A549 (cell line): ENCODE data around the gene KLK10. TPM values are rescaled to one million over a fixed set of nuclear protein-coding genes. Genes with fewer than 3 reads are reported as not detected.

Experiments used
- ATAC-seq, 2 experiments: fragments of 200-7000 bp in 1 of 2; fragments of >200 bp in 1 of 2; cut with Nextera tagmentation in 1 of 2; cut with Tn5 transposase in 1 of 2; 3 replicates each; pipeline versions ENCODE4 v1.8.0 to v1.9.1; 2018 to 2020; ENCODE audit warnings: mild to moderate bottlenecking in 1 of 2, moderate library complexity in 1 of 2
- CTCF ChIA-PET: fragments of 300-600 bp; sonication (Branson Sonifier 250); formaldehyde crosslinking; extraction: SDS; loops from one replicate; lab custom pipeline; 2021; ENCODE audit warnings: antibody characterized with exemption, inconsistent platforms; lab: Yijun Ruan, JAX
- POLR2A ChIA-PET: fragments of 350-600 bp; formaldehyde crosslinking; extraction: SDS; loops from one replicate; lab custom pipeline; 2021; ENCODE audit warnings: antibody characterized with exemption, inconsistent platforms; lab: Yijun Ruan, JAX
- DNase-seq, 2 experiments: peaks; one replicate each; pipeline versions ENCODE4 v3.0.0 to v3.0.0-alpha.2; 2011 to 2016; ENCODE audit warnings: low read depth in 1 of 2, low spot score in 1 of 2
- FAIRE-seq: peaks from 2 replicates; lab custom pipeline; 2011; peaks lifted over from hg19 to GRCh38; lab: Jason Lieb, UNC
- H3K27ac ChIP-seq, 2 experiments: fragments of >200 bp; sonication (Bioruptor Twin); formaldehyde crosslinking; 3 replicates each; pipeline ENCODE4 v1.5.1; 2016 to 2017
- H3K4me1 ChIP-seq: fragments of >200 bp; sonication (Bioruptor Twin); formaldehyde crosslinking; 3 replicates; pipeline ENCODE4 v1.6.1; 2016
- H3K4me2 ChIP-seq: fragments of >200 bp; sonication (Bioruptor Twin); formaldehyde crosslinking; 3 replicates; pipeline ENCODE4 v1.6.1; 2016
- H3K4me3 ChIP-seq: fragments of >200 bp; sonication (Bioruptor Twin); formaldehyde crosslinking; 3 replicates; pipeline ENCODE4 v1.5.1; 2016
- H3K9me3 ChIP-seq: fragments of >200 bp; sonication (Bioruptor Twin); formaldehyde crosslinking; 3 replicates; pipeline ENCODE4 v1.6.1; 2016
- CBX8 ChIP-seq: fragments of 200-600 bp; sonication (generic); IDR thresholded peaks from 2 replicates; pipeline ENCODE4 v1.6.1; 2016
- CHD4 ChIP-seq: fragments of 200-600 bp; sonication (generic); IDR thresholded peaks from 2 replicates; pipeline ENCODE4 v1.6.1; 2016; ENCODE audit warnings: antibody characterized with exemption, mild to moderate bottlenecking, borderline replicate concordance
- EHMT2 ChIP-seq: fragments of 200-600 bp; sonication (generic); IDR thresholded peaks from 2 replicates; pipeline ENCODE4 v1.6.1; 2016; ENCODE audit warnings: antibody characterized with exemption, low read depth, mild to moderate bottlenecking, moderate library complexity
- ESRRA ChIP-seq: fragments of 150-350 bp; IDR thresholded peaks from 2 replicates; pipeline ENCODE4 v1.6.1; 2014; ENCODE audit warnings: mild to moderate bottlenecking, low read length, borderline replicate concordance
- HOXB13 ChIP-seq: fragments of 250-450 bp; sonication (Bioruptor Pico); IDR thresholded peaks from 2 replicates; pipeline ENCODE4 v1.5.0; 2020; ENCODE audit warnings: low read depth, mild to moderate bottlenecking, moderate library complexity
- HOXB5 ChIP-seq: fragments of 250-450 bp; sonication (Bioruptor Pico); IDR thresholded peaks from 2 replicates; pipeline ENCODE4 v1.5.0; 2020; ENCODE audit warnings: mild to moderate bottlenecking, moderate library complexity
- JUN ChIP-seq, 2 experiments: fragments of >200 bp; sonication (Bioruptor Twin); formaldehyde crosslinking; IDR thresholded peaks; 2 replicates in 1 of 2; 3 replicates in 1 of 2; pipeline ENCODE4 v1.6.1; 2016 to 2017
- MYC ChIP-seq: IDR thresholded peaks from 2 replicates; pipeline ENCODE4 v1.6.1; 2012; ENCODE audit warnings: mild to moderate bottlenecking, inconsistent platforms, low read length, improper control_type of control experiment, borderline replicate concordance
- NPAS2 ChIP-seq: fragments of 250-450 bp; sonication (Bioruptor Pico); IDR thresholded peaks from 2 replicates; pipeline ENCODE4 v1.8.0; 2022; ENCODE audit warnings: mild to moderate bottlenecking, moderate library complexity, borderline replicate concordance
- POLR2AphosphoS2 ChIP-seq: conservative IDR thresholded peaks from 2 replicates; pipeline ENCODE4 v1.6.1; 2012; ENCODE audit warnings: low read length, improper control_type of control experiment, inconsistent platforms
- SMC3 ChIP-seq: fragments of >200 bp; sonication (Bioruptor Twin); formaldehyde crosslinking; IDR thresholded peaks from 3 replicates; pipeline ENCODE4 v1.6.1; 2018; ENCODE audit warnings: inconsistent platforms
- SREBF2 ChIP-seq: fragments of 450-650 bp; IDR thresholded peaks from 2 replicates; pipeline ENCODE4 v1.6.1; 2014; ENCODE audit warnings: mild to moderate bottlenecking, moderate library complexity
- TP53 ChIP-seq: fragments of 250-450 bp; sonication (Bioruptor Pico); IDR thresholded peaks from 2 replicates; pipeline ENCODE4 v1.5.0; 2021; ENCODE audit warnings: mild to moderate bottlenecking, moderate library complexity
- ZC3H11A ChIP-seq: fragments of 450-650 bp; IDR thresholded peaks from 2 replicates; pipeline ENCODE4 v1.6.1; 2014; ENCODE audit warnings: antibody characterized with exemption, mild to moderate bottlenecking
- ZNF302 ChIP-seq: fragments of 250-450 bp; sonication (Bioruptor Pico); IDR thresholded peaks from 2 replicates; pipeline ENCODE4 v1.9.0; 2021; ENCODE audit warnings: inconsistent platforms, mild to moderate bottlenecking, moderate library complexity
- WGBS: methylation state at CpG from one replicate; pipeline ENCODE4 v1.1.6; 2017; ENCODE audit errors: missing lambda C conversion rate; 5-methylcytosine and 5-hydroxymethylcytosine counted together
- polyA plus RNA-seq, 4 experiments: library from polyadenylated mRNA; depleted of rRNA in 3 of 4; stranded (reverse); fragments of >200 nt; fragmentation: RNase III in 1 of 4; extraction: RNeasy Plus Mini Kit Qiagen cat#74134 plus additional on column Dnase treatment in 1 of 4; gene quantifications; 2 replicates in 3 of 4; 3 replicates in 1 of 4; pipeline ENCODE4 v1.2.3, GENCODE V29; 2011 to 2017
- TF ChIP-seq, protein P1 (sequence below): fragments of 150-350 bp; IDR thresholded peaks from 2 replicates; pipeline ENCODE4 v1.6.1; 2014; ENCODE audit warnings: low read depth, mild to moderate bottlenecking, low read length
- TF ChIP-seq, protein P2 (sequence below): fragments of 250-450 bp; sonication (Bioruptor Pico); IDR thresholded peaks from 2 replicates; pipeline ENCODE4 v1.5.0; 2020; ENCODE audit warnings: low read depth, mild to moderate bottlenecking, moderate library complexity
- TF ChIP-seq, protein P3 (sequence below): fragments of >200 bp; sonication (Bioruptor Twin); formaldehyde crosslinking; IDR thresholded peaks from 2 replicates; pipeline ENCODE4 v1.6.1; 2016

The KLK10 gene
- polyA plus RNA-seq, 2 of the 4 experiments (the other 2 are of a cell fraction): 0.18 TPM; not detected in 1

DNA sequence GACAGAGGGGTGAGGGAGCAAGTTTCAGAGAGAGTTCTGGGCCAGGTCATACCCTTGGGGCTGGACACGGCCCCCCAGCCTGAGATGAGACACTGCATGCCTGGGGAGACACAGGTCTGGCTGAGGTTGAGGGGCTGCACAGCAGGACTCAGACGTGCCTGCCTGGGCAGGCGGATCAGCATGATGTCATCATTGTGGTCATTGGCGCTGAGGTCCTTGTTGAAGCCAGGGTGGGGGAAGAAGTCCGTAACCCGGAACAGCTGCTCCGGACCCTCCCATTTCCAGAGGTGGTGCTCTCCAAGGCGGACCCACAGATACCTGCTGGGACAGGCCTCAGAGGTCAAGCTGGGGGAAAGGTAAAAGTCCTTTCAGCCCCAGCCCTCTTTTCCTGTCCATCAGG, 13.1 kb downstream of the KLK10 start:
- ChIA-PET POLR2A (no interaction called here), CTCF (no interaction called here)
- FAIRE-seq: no peak
- H3K4me1 ChIP-seq: peaks cover 6% of the 10 kb centered on the region; the same call in 2 of the 3 replicates
- no peak for ATAC-seq
- no peaks in the 10 kb centered on the region for H3K9me3 ChIP-seq
- no peak overlapping the region for H3K4me2 ChIP-seq
- 6% methylated on average over 3 of the region's 8 CpGs for WGBS
- TF ChIP-seq SREBF2: no peak
- no peak for TF ChIP-seq MYC
- no peak for TF ChIP-seq POLR2AphosphoS2
- TF ChIP-seq ZNF302 (CRISPR knock-in tag): no peak
- TF ChIP-seq JUN (IDR thresholded peaks at IDR 0.05): no peak
- TF ChIP-seq TP53 (CRISPR knock-in tag): no peak
- no peak for TF ChIP-seq ZC3H11A
- TF ChIP-seq, protein P1, sequence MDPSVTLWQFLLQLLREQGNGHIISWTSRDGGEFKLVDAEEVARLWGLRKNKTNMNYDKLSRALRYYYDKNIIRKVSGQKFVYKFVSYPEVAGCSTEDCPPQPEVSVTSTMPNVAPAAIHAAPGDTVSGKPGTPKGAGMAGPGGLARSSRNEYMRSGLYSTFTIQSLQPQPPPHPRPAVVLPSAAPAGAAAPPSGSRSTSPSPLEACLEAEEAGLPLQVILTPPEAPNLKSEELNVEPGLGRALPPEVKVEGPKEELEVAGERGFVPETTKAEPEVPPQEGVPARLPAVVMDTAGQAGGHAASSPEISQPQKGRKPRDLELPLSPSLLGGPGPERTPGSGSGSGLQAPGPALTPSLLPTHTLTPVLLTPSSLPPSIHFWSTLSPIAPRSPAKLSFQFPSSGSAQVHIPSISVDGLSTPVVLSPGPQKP: no peak
- TF ChIP-seq CHD4: no peak
- TF ChIP-seq, protein P2, sequence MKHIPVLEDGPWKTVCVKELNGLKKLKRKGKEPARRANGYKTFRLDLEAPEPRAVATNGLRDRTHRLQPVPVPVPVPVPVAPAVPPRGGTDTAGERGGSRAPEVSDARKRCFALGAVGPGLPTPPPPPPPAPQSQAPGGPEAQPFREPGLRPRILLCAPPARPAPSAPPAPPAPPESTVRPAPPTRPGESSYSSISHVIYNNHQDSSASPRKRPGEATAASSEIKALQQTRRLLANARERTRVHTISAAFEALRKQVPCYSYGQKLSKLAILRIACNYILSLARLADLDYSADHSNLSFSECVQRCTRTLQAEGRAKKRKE (CRISPR knock-in tag): no peak
- TF ChIP-seq HOXB13: no peak
- TF ChIP-seq, protein P3, sequence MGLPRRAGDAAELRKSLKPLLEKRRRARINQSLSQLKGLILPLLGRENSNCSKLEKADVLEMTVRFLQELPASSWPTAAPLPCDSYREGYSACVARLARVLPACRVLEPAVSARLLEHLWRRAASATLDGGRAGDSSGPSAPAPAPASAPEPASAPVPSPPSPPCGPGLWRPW: no peak
- H3K4me3 ChIP-seq: no peak overlapping the region
- no peak for DNase-seq
- H3K27ac ChIP-seq: no peak overlapping the region

DNA sequence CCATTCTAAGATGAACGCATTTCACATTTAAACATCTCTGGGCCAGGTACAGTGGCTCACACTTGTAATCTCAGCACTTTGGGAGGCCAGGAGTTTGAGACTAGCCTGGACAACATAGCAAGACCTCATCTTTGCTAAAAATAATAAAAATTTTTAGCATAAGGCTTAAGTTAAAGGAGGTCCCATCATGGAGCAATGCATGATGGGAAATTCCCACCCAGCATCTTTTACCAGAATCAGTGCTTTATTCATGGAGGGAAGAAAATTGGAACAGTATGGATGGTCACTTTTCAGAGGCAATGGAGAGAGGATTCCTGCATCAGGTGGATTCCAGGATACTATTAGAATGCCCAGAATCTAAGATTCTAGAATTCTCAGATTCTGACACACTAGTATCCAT, 14.3 kb downstream of the KLK10 start:
- TF ChIP-seq SMC3 (no peak), EHMT2 (no peak), NPAS2 (CRISPR knock-in tag) (no peak), ESRRA (no peak), POLR2AphosphoS2 (no peak), ZC3H11A (no peak)
- ATAC-seq (no peak), DNase-seq (no peak), FAIRE-seq (no peak)
- Histone ChIP-seq H3K4me1 (peaks cover 6% of the 10 kb centered on the region; the same call in 2 of the 3 replicates), H3K9me3 (no peaks in the 10 kb centered on the region), H3K4me3 (no peak overlapping the region), H3K4me2 (no peak overlapping the region), H3K27ac (no peak overlapping the region)
- CTCF ChIA-PET: no interaction called here
- POLR2A ChIA-PET: no interaction called here
- WGBS: 45% methylated on average over 1 of the region's 1 CpG

DNA sequence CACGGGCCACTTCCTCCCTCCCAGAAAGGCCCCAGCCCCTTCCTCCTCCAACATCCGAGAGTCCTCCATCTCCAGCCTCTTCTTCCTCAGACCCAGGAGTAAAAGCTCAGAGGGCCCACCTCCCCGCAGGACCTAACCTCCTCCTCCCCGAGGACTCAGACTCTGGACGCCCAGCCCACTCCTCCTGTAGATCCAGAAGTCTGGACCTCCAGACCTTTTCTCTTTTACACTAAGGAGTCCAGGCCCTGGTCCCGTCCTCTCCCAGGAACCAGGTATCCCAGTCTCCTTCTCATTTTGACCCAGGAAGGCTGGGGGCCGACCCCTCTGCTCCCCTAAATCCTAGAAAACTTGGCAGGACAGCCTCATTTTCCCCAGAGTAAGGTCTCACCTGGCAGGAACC, 16.2 kb downstream of the KLK10 start:
- CTCF ChIA-PET: interaction anchor here (1.0 to 4.0 kb wide), 3 partner anchors 13 to 81 kb away, joined by 3 to 21 read pairs (median 8); no protein-coding TSS in a partner anchor
- no peak overlapping the region for H3K27ac ChIP-seq
- peaks cover 6% of the 10 kb centered on the region; the same call in 2 of the 3 replicates for H3K4me1 ChIP-seq
- H3K9me3 ChIP-seq: no peaks in the 10 kb centered on the region
- WGBS: 58% methylated on average over 7 of the region's 7 CpGs
- DNase-seq (no peak), FAIRE-seq (no peak), ATAC-seq (no peak)
- H3K4me2 ChIP-seq: no peak overlapping the region; the same call in 2 of the 3 replicates
- POLR2A ChIA-PET: no interaction called here
- no peak overlapping the region for H3K4me3 ChIP-seq
- TF ChIP-seq HOXB5 (CRISPR knock-in tag) (no peak), CBX8 (no peak)
- TF ChIP-seq, all 56 proteins: peak for 0
